GM12875 (cell line): ENCODE data around the gene MOBP.

Experiments used
- H3K4me3 ChIP-seq: one replicate; pipeline ENCODE4 v1.5.1; 2011; ENCODE audit warnings: low read depth, low read length, control low read depth
- TF ChIP-seq, protein P1 (sequence below): IDR thresholded peaks from 2 replicates; pipeline ENCODE4 v1.5.1; 2011; ENCODE audit warnings: low read depth, mild to moderate bottlenecking, control low read depth, inconsistent platforms, low read length, moderate library complexity, borderline replicate concordance; ENCODE audit not compliant: insufficient read depth

The MOBP gene

DNA sequence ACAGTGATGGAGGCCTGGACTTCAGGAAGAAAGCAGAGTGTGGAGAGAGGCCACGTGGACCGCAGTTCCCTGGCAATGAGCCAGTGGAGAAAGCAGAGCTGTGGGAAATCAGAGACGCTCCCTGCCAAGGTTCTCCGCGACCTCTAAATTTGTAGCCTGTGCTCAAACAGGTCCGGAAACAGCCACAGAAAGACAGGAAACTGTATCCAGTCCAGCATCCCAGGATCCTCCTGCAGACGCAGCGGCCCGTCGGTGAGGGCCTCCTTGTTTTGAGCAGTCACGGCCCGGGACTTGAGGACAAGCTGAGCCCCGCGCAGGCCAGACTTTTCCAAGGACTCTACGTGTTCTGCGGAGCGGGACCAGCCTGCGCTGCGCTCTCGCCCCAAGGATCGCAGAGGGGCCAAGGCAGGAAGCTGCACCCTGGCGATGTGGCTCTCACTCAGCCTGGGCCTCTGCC lies 38.7 kb upstream of the MOBP start:
- TF ChIP-seq, protein P1, sequence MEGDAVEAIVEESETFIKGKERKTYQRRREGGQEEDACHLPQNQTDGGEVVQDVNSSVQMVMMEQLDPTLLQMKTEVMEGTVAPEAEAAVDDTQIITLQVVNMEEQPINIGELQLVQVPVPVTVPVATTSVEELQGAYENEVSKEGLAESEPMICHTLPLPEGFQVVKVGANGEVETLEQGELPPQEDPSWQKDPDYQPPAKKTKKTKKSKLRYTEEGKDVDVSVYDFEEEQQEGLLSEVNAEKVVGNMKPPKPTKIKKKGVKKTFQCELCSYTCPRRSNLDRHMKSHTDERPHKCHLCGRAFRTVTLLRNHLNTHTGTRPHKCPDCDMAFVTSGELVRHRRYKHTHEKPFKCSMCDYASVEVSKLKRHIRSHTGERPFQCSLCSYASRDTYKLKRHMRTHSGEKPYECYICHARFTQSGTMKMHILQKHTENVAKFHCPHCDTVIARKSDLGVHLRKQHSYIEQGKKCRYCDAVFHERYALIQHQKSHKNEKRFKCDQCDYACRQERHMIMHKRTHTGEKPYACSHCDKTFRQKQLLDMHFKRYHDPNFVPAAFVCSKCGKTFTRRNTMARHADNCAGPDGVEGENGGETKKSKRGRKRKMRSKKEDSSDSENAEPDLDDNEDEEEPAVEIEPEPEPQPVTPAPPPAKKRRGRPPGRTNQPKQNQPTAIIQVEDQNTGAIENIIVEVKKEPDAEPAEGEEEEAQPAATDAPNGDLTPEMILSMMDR, result no peak
- no peak overlapping the region for H3K4me3 ChIP-seq

DNA sequence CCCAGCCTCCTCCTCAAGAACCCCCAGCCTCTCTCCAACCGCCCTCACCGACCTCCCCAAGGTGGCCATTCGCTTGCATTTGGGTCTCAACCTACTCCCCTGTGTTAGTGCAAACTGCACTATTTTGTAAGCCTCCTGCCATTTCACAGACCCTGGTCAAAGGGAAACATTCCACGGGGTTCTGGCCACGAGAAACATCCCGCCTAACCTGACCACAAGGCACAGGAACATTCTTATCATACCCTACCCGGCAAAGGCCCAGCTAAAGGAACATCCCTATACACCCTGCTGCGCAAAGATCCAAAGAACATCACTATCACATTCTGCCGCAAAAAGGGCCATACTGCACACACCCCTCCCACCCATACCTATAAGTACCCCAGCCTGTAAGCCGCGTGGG lies 38.0 kb upstream of the MOBP start:
- TF ChIP-seq, protein P1, result no peak

DNA sequence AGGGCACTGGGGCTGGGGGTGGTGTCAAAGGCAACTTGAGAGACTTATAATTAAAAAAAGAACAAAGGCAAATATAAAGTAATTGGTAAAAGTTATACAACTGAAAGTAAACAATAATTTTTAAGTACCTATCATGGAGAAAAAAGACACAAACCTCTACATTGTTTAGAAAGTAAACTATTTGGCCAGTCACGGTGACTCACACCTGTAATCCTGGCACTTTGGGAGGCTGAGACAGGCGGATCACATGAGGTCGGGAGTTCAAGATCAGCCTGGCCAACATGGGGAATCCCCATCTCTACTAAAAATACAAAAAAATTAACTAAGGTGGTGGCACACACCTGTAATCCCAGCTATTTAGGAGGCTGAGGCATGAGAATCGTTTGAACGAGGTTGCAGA lies 35.1 kb upstream of the MOBP start:
- TF ChIP-seq, protein P1, result no peak

More for the DNA sequence above, 38.0 kb upstream of the MOBP start:
- H3K4me3 ChIP-seq, result no peak overlapping the region

DNA sequence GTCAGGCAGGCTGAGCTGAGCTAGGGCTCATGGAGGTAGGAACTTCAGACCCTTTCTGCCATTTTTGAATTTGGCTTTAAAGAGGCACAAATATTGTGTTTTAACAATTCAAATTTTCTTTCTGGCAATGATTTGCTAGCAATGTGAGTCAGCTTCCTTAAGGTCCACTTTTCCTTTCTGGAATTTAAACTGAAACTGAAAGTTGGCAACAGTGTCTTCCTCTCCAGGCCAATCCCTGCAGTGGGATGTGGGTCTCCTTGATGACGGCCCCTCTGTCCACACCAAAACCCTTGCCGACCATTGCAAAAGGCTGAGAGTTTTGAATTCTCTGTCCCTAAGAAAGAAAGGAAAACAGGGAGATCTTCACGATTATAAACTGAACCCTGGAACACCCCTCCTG lies 33.8 kb upstream of the MOBP start:
- H3K4me3 ChIP-seq, result no peak overlapping the region
- TF ChIP-seq, protein P1, result no peak

More for the DNA sequence above, 35.1 kb upstream of the MOBP start:
- H3K4me3 ChIP-seq, result no peak overlapping the region

DNA sequence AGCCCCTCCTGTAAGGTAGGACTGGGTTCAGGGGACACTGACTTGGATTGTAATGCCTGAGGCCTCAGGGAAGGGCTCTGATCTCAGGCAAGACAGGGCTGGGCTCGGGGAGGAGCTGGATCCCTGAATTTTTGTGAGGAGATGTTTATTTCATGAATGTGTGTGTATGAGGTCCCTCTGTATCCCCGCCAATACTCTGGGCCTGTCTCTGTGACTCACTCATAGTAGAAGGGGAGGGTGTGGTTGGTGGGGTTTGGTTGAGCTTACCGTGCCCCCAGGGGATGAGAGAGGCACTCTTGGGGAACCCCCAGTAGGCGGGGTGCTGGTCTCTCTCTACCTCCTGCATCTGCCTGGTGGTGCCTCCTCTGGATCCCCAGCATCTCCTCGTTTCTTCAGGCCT lies 32.9 kb upstream of the MOBP start:
- TF ChIP-seq, protein P1, result no peak
- no peak overlapping the region for H3K4me3 ChIP-seq

DNA sequence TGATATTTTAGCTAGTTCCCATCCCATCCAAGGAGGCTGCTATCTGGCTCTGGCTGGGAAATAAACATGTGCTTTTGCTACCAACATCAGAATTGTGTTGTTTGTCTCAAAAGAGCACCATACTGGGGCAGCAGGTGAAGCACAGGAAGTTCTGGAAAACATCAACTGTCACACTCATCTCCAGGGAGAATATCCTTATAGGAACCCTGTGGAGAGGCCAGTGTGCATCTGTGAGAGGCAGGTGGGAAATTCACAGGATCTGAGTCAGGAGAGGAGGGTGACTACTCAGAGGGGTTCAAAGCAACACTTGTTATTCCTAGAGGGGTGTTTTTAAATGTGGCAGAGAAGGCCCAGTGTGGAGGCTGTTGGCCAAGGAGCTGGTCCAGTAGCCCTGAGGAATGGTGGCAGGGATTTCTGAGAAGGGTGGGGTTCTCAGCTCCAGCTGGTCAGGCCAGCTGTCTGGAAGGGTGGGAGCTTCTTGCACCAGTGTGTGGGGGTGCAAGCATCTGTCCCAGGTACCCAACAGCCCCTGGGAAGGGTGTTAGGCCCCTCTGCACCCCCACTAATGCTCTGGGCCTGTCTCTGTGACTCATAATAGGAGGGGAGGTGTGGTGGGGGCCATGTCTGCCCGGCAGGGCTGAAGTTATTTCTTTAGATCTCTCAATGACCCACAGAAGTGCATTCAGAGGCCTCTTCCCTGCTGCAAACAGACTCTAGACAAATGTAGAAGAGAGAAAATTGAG lies 32.3 kb upstream of the MOBP start:
- TF ChIP-seq, protein P1, result no peak
- H3K4me3 ChIP-seq, result no peak overlapping the region

DNA sequence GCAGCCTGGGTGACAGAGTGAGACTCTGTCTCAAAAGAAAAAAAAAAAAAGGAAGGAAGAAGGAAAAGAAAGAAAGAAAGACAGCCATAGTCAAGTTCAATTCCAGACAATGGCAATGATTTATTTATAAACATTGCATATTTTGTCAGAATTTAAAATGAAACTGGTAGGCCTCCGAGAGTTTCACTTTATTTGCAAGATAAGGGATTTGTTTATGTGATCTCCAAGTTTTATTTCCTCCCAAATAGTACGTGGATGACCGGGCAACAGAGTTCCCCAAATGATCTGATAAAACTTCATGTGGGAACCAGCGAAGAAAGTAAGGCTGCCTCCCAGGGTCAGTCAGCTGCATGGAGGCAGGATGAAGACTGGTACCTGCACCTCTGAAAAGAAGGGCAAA lies 28.6 kb upstream of the MOBP start:
- TF ChIP-seq, protein P1, result no peak
- H3K4me3 ChIP-seq, result no peak overlapping the region
